Amniotic stem cell (primary cell): ENCODE measurements around the gene ARL14.

ENCODE experiments used
- DNase-seq: peaks from one replicate; lab custom pipeline; 2025; lab: John Stamatoyannopoulos, UW

ARL14 gene

DNA sequence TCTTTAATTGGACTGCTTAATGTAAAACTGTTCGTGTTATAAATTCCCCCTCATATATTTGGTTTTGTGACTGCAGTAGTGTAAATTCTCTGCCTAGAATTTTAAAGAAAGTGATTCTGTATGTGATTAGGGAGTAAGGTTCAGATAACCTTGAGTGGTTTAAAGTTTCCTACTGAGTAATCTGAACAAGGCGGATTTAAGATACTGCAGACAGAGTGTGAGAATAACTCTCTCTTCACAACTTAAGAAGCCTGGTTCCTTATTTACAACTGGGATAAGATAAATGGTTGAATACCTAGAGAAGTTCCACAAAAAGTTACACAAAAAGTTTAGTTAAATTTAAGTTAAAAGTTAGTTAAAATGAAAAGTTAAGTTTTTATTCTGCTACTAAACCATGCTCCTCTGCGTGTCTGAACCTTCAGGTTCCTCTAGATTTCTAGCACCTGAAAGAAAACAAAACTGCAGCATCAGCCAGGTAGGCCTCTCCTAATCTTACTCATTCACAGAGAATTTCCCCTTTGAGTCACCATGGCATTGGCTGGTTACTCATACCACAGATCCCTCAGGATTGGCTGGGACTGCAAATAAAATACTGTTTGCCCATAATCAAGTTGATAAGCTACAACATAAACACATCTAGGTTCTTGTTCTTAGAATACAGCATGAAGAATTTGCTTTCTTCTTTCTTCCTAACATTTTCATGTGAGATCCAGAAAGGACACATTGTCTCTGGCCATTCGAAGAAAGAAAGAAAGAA is at the start of gene ARL14:
Gene ARL14 (plus strand): TSS at position 614 of the 757 bp plus-strand sequence. CDS start 187 bp downstream, outside the sequence.
- DNase-seq = no peak

GRCh38 chr3:160629491-160629890 is 47.5 kb upstream of the ARL14 start:
- no peak for DNase-seq

GRCh38 chr3:160633361-160634083 is 43.4 kb upstream of the ARL14 start:
- no peak for DNase-seq

DNA sequence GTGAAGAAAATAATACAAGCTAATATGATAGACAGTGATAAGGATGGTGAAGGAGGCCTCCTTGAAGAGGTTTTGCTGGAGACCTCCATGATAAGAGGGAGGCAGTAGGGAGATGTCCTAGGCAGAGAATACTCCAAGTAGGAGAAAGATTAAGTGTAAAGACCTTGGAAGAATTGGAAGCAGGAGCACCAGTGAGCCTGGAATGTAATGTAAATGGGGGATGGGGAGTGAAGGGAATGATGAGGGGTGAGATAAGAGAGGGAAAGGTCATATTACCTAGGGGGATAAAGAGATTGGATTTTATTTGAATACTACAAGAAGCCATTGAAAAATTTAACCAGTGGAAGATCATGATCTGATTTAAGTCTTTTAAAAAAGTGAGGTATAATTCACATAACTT is 41.7 kb upstream of the ARL14 start:
- no peak for DNase-seq

GRCh38 chr3:160637086-160637485 is 39.9 kb upstream of the ARL14 start:
- DNase-seq = no peak

DNA sequence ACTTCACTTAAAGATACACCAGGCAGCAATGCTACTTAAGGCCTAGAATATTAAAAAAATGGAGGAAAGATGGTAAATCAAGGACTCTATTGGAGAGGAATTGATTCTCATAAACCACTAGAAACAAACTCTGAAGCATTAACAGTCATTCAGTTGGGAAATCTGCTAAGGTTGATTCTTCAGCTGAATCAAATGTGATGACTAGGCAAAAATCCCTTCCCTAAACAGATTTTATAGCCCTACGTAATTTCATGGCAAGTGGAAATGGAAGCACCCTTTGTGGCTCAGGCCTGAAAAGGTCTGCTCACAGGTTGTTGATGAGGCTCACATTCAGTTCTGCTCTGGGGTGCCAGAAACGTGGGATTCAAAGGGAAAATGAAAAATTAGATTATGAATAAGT is 38.8 kb upstream of the ARL14 start:
- DNase-seq = no peak

DNA sequence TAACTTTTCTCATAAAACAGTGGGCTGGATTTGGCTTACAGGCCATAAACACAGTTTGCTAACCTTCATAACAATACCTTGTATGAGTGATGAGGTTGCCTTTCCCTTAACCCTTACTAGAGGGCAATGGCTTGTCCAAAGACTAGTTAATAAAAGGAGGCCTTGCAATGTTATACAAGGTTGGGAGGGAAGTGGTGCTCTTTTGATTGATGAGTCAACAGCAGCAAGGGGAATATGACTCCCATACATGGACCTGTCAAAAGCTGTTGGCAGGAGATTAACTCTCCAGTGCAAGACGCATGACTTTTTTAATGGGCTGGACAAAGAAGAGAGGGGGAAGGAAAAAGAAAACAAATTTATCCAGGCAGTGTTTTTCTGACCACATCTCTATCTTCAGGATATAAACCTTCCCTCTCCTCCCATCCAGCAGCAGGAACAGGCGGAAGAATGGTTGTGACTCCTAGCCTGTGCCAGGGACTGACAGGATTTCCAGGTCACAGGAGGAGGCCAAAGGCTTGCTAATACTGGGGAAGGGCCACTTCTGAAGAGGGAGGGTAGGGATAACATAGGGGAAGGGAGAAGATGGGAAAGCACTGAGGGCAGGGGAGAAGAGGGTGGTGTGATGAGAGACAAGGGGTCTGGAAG is 35.2 kb upstream of the ARL14 start:
- DNase-seq = no peak

DNA sequence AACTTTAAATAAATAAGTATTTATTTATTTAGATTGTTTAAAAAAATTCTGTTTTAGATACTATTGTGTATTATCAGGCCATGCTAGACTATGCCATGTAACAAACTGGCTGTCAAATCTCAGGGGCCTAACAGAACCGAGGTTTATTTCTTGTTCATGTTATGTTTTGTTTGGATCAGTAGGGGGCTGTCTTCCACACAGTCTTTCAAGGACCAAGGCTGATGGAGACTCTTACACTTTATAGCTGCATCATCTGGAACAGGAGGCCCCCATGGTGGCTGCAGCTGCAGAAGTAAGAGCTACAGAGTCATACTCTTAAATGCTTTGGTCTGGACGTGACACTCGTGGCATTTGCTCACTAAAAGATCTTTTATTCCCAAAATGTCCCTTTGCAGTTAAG is 33.0 kb upstream of the ARL14 start:
- DNase-seq = no peak

DNA sequence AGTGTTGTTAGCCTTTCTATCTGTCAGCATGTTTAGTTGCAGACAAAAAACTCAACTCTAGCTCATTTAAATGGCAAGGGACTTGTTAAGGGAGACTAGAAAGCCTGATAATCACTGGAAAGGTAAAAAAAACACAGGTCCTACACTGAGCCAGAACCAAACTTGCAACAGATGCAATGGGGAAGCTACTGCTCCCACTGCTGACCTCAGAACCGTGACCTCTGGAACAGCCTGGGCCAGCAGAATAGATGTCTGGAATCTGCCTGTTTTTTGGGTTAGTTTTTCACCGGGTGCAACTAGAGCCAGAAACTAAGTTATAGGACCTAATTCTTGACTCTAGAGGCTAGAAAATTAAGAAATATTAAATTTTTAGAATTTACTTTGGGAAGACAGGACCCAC is 32.5 kb upstream of the ARL14 start:
- DNase-seq = no peak

- DNase-seq = no peak
Observed at GRCh38 chr3:160648701-160649100, 28.3 kb upstream of the ARL14 start.

DNA sequence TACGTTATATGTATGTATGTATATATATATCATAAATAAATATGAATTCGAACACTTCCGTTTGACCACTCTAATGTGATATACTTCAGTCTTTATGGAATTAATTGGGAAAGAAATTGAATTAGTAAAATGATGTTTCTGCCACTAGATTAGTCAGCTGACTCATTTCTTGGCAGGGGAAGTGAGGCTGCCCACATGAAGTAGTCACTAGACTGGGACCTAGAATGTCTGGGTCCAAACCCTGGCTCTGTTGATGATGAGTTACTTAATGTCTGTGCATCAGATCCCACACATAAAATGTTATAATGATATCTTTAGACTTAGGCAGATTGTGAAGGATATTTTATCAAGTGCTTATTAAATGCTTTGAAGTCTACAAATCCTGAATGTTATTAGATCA is 27.4 kb upstream of the ARL14 start:
- DNase-seq = no peak

GRCh38 chr3:160653512-160653911 is 23.4 kb upstream of the ARL14 start:
- DNase-seq = no peak

DNA sequence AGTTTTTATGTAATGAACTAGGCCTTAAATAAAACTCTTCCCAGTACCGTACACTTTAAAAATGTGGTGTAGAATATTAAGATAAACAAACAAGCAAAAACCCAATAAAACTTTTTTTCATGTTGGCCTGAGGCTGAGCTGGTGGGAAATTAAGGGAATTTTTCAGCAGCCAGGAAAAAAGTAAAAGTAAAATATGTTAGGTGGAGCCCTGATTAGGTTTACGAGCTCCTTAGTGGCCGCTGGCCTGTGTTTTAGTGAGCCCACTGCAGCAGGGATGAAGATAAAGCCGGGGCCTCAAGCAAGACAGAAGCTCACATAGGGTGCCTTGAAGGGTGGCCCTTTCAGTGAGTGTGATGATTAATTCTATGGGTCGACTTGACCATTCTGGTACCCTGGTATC is 16.1 kb upstream of the ARL14 start:
- DNase-seq = no peak

GRCh38 chr3:160661660-160662059 is 15.3 kb upstream of the ARL14 start:
- no peak for DNase-seq

- DNase-seq = no peak
Observed at GRCh38 chr3:160665231-160665630, 11.7 kb upstream of the ARL14 start.

GRCh38 chr3:160665784-160666526 is 11.0 kb upstream of the ARL14 start:
- DNase-seq = no peak

DNA sequence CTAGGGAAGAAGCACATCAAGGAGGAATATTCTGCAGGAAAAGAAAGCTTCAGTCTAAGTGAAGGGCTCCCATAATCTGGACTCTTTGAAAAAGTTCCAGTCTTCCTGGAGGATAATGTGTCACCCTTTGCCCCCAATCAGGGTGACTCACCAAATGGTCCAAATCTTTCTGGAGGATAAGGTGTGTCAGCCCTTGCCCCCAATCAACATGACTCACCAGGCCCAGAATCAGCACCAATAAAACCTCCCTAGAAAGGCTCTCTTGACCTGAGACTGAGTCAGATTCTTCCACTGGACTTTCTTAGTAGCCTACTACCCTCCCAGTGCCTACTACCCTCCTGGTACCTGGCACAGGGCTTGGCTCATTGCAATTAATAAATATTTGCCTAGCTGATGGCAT is 9.5 kb upstream of the ARL14 start:
- DNase-seq = no peak

DNA sequence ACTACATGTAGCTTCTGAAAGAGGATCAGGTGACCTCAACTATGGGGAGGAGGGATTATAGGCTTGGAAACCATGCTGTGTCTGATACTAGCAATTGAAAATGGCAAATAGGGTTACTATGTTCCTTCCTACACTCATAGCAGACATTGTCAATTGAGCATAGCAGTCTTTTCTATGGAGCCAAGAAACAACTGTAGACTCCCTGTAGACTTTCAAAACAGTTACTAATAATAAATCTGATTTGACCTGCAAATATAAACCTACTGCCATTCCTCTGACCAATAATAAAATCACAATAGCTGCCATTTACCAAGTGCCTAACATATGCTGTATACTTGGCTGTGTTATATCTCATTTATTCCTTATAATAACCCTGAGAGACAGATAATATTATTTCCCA is 8.5 kb upstream of the ARL14 start:
- no peak for DNase-seq

- no peak for DNase-seq
Observed at GRCh38 chr3:160671231-160671630, 5.7 kb upstream of the ARL14 start.

- DNase-seq = no peak
Observed at GRCh38 chr3:160671995-160672394, 5.0 kb upstream of the ARL14 start.

- DNase-seq = no peak
Observed at GRCh38 chr3:160673188-160673587, 3.8 kb upstream of the ARL14 start.

DNA sequence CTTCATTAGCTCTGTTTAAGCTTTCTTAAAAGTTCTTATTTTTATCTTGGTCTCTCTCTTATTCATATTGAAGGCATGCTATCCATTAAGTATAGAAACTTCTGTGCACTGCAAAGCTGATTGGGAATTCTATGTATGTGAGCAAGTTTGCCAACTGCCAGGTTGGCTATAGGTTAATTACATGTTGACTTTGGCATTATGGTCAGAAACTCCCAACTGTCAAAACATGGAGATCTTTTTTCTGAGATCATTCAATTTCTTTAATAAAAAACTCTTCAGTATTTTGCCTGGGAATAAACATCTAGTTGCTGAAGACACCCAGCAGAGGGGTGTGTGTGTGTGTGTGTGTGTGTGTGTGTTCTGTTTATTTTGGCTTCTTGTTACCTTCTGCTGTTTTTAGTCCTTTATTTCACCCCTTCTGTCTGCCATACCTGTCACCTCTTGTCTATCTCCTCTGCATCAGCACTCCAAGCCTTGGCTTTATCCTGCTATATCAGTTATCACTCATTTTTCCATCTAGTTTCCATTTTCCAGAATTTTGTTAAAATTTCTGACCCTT is 1.3 kb upstream of the ARL14 start:
- DNase-seq = no peak
